GM19035 (cell line): Measurements from ENCODE around the gene FBXO10.
"Not testable (repeated sequence)": the region's sequence is repeated elsewhere in the genome, so short reads cannot be mapped to it uniquely, and the experiment has no call there.

Experiments used
- ATAC-seq: cut with Tn5 transposase; IDR thresholded peaks from one replicate; pipeline ENCODE4 v1.9.1; 2021; ENCODE audit not compliant: unreplicated experiment

The FBXO10 gene, protein sequence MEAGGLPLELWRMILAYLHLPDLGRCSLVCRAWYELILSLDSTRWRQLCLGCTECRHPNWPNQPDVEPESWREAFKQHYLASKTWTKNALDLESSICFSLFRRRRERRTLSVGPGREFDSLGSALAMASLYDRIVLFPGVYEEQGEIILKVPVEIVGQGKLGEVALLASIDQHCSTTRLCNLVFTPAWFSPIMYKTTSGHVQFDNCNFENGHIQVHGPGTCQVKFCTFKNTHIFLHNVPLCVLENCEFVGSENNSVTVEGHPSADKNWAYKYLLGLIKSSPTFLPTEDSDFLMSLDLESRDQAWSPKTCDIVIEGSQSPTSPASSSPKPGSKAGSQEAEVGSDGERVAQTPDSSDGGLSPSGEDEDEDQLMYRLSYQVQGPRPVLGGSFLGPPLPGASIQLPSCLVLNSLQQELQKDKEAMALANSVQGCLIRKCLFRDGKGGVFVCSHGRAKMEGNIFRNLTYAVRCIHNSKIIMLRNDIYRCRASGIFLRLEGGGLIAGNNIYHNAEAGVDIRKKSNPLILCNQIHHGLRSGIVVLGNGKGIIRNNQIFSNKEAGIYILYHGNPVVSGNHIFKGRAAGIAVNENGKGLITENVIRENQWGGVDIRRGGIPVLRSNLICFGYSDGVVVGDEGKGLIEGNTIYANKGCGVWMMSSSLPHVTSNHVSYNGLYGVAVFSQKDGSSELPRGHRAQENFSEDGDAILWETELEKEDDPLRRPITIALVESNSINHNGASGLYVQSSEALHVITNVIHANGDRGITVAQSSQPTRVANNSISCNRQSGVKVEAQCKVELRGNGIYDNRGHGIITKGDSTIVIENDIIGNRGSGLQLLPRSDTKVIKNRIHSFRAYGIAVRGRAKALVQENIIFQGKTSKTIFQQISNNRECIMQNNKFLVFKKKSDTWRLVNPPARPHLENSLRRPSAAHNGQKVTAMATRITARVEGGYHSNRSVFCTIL

DNA sequence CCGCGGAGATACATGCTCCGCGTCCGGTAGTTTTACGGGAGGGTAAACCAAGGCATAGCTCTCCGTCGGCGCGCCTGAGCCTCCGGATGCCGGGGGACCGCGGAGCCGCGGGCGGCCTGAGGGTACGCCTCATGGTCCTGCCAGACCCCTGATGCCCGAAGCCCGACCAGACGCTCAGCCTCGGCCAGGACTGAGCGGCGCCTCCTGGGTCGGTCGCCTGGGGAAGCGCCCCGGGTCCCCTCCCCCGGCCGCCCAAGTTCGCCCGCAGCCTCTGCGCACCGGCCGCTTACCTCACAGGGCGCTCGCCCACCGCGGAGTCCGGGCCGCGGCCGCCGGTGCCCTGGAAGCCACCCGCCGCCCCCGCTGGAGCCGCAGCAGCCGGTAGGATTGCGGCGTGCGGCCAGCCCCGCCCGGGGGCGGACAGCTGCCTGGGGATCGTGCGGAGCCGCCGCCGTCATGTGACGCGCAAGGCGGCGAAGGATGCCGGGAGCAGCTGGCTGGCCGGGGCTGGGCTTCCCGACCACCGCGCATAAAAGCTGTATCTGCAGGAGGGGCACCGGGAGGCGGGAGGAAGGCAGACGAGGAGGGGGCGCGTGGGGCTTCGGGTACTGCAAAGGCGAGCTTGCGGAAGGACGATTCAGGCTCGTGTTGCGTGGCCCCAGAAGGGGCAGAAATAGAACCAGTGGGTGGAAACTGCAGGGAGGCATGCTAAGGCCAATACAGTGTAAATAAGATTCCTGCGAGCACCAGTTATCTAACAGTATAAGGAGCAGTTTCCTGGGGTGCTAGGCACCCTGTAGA lies at the start of gene FBXO10:
TSS of gene FBXO10 (minus strand) at position 460 of the 801 bp plus-strand sequence. CDS start 34,612 bp downstream, outside the sequence.
- peak; percentile 77 for ATAC-seq

DNA sequence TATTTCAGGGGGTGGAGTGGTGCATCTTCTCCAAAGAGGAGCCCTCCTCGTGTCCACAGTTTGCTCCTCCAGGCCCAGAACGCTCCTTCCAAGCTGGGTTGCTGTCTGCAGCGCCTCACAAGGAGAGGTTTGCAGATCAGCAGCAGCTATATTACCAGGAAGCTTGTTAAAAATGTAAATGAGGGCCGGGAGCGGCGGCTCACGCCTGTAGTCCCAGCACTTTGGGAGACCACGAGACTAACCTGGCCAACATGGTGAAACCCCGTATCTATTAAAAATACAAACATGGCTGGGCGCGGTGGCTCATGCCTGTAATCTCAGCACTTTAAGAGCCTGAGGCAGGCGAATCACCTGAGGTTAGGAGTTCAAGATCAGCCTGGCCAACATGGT lies 49.6 kb upstream of the FBXO10 start:
- ATAC-seq, result no peak

DNA sequence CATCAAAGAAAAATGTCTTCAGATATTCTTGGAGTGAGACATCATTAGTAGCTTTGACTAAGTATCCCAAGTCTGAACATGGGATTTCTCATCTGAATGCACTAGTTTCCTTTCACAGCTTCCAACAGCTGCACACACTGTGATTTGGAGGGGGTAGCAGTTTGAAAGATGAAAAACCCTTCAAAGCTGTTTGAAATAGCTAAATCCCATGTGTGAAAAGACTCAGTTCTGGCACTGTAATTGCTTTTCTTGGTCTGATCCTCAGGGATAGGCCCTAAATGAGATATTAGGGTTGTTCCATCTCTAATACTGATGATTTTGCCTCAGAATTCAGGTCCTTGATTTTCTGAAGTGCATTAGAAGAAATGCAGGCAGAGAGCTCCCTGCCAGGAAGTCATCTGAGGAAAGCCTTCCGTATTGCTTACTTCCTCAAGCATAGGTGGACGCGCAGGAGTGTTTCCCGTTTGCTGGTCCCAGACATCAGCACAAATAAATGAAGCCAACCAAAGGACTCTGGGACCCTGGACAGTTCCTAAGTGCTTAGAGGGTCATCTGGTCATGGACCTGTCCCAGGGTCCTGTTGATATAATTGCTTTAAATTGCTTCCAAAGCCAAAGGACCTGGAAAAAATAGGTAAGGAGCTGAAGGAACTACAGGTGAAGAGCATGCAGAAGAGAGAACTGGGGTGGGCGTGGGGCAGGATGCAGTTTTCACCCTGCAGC lies 49.0 kb upstream of the FBXO10 start:
- no peak for ATAC-seq

DNA sequence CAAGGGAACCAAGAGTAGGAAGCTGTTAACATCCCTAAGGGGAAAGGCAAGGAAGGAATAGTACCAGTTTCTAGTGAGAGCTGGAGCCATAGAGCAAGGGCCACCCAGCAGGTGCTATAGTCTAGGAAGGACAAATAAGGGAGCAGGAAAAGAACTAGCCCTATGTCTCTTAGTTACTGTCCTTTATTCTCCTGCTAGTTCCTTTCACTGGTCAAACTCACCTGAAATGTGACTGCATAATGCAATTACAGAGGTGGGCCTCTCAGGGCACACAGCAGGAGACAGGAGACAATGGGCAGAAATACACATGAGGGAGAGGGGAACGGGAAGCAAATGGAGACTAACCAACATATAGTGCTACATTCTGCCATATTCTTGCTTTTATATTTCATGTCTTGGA lies 47.9 kb upstream of the FBXO10 start:
- ATAC-seq, result no peak

DNA sequence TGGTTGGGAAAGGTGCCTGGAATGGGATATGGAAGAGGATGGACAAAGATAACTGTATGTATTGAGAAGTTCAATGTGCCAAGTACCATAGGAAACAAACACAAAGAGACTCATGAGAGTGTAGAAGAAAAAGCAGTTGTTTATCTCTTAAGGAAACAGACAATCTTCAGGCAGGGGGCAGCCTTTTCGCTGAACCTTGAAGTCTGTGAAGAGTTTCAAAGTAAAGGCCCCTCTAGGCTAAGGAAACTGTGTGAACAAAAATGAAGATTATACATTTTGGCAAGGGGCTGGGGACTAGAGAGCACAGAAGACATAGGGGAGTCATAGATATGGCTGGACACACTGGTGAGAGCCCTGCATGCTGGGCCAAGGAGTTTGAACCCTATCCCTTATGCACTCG lies 47.1 kb upstream of the FBXO10 start:
- no peak for ATAC-seq

DNA sequence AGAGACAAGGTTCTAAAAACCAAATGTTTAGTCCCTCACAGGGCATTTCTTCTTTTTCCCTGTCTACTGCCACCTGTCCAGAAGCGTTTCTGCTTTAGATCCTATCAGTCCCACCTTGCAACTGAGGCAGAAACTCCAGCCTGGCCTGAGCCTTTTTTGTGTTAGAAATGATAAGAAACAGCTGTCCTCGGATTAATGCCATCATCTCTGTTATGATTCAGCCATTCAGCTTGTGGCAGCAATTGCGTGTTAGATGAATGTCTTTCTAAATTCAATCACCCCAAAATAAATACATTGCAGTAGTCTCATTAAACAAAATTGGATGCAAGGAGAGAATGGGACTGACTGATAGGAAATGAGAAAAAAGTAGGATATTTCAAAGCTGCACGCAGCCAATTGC lies 46.3 kb upstream of the FBXO10 start:
- ATAC-seq, result no peak

DNA sequence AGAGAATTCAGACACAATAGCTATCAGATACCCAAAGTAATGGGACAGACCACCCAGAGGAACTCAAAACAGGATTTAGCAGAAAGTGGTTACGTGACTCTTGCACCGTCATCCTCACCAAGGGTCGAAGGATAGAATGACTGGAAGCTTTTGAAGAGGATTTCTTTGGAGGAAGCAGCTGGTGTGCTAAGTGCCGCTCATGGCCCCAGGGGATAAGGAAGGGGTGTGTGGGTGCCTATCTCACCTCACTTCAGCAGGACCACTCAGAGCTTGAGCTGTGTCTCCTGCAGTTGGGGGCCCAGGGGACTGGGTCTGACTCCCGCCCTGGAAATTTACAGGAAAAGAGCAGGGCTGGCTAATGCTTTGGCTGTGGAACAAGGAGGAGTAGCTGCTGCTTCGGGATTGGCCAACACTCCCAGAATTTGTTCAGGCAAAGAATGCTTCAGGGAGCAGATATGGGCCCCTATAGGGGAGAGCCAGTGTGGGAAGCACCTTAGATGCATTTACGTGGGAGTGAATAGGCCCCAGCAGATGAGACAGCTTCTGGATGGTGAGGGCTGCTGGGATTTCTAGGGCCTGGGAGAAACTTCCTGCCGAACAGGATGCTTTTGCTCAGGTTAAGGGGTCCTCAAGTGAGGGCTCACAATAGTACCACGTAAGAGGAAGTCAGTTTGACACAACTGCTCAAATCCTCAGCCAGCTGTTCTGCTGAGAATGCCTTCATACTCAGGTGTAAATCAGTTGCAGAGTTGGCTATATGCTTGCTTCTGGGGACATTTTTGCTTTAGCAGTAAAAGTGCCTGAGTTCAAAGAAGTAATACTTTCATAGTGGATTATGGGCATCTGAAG lies 45.3 kb upstream of the FBXO10 start:
- no peak for ATAC-seq

DNA sequence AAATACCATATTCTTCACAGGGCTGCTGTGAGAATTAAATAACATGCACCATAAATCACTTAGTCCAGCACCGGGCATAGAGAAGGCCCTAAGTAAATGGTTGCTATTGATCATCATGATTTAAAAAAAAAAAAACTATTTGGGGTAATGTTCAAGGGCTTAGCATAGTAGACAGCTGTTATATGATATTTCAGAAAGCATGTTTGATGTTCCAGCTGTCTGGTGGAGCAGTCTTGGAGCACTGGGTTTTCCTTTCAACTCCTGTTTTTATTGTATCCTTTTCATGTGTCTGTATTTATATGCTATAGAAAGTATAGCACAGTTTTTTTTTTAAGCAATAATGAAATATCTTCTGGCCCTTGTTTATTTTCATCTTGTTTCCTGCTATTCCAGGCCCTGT lies 44.2 kb upstream of the FBXO10 start:
- ATAC-seq, result no peak

DNA sequence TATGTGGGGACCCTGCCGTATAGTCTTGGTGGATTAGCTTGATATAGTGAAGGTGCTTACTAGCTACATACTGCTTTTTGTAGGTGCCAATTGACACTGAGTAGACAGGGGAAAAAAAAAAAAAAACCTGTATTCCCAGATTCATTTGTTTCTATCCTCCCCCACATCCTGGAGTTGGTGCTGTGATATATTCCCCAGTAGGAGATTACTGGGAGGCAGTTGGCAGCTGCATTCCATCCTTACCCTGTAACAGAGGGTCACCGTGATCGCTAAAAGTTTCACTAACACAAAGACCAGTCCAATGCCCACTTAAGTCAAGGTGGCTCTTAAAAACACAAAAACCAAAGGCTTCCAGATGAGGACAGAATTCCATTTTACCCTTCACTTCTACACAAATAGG lies 43.6 kb upstream of the FBXO10 start:
- no peak for ATAC-seq

DNA sequence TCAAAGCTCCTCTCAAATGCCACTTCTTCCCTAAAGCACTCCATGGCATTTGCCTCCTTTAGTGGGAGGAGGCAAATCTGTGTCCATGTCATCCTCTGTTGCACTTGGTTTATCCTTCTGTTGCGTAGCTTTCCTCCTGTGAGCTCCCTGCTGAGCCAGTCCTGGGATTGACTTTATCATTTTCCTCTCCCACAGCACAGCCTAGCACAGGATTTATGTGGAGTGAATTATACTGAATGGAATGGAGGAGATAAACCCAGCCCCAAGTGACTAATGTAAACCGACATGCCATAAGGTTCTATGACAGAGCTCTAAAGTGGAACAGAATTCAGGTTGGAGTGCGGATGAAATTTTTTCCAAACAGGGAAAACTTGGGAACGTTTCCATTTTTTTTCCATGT lies 42.6 kb upstream of the FBXO10 start:
- no peak for ATAC-seq

DNA sequence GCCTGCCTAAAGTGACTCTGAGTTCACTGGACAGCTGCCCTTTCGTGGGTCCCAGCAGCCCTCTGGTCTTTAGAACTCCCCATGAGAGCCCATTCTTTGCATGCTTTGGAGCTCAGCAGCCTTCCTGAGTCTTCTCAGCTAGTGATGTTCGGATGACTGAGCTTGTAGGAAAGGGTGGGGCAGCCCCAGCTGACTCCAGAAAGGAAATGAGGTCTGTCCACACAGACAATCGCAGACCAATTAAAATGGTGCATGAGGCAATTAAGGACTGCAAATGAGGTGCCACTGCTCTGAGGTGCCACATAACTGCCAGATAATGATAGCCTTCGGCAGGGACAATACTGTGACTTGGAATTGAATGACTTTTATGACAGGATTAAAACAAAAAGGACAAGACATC lies 41.7 kb upstream of the FBXO10 start:
- no peak for ATAC-seq

DNA sequence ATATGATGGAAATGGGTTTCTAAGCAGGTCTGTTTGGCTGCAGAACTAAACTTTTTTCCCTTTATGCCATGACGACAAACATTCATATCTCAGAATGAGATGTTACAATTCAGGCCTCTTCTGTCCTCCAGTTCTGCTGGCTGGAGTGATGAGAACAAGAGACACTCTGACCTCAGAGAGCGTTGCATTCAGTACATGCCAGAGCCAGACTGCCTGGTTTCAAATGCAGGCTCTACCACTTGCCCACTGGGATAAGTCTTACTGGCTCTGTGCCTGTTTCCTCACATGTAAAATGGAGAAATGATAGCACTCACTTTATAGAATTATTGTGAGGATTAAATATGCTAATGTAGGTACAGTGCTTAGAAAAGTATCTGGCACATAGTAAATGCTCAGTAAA lies 41.0 kb upstream of the FBXO10 start:
- no peak for ATAC-seq

DNA sequence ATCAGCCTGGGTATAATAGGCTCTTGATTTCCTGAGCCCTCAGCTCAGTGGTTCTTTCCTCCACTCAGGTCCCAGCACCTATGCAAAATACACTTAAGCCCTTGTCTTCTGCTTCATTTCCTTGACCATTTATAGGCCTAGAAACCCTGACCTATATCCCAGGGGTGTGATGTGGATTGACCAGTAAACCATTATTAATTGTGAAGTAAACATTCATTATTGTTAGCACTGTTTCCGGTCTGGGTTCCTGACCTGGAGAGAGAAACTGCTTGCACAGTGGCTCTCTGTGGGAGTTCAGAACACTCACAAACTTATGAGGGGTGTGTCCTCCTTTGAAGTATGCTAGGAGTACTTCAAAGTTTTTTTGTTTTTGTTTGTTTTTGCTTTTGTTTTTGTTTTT lies 35.8 kb upstream of the FBXO10 start:
- no peak for ATAC-seq

DNA sequence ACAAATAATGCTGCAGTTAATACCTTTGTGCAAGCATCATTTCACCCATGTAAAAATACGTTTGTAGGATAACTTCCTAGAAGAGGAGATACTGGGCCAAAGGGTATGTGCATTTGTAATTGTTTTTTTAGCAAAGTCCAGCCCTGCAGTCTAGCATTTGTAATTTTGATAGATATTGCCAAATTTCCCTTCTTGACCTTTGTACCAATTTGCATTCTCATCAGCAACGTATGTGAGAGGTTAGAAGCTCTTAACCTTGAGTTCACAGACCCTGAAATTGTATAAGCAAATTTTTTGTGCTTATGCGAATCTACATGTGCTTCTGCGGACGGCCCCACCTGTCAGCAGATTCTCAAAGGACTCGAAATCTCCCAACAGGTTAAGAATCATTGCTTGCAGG lies 34.8 kb upstream of the FBXO10 start:
- no peak for ATAC-seq

DNA sequence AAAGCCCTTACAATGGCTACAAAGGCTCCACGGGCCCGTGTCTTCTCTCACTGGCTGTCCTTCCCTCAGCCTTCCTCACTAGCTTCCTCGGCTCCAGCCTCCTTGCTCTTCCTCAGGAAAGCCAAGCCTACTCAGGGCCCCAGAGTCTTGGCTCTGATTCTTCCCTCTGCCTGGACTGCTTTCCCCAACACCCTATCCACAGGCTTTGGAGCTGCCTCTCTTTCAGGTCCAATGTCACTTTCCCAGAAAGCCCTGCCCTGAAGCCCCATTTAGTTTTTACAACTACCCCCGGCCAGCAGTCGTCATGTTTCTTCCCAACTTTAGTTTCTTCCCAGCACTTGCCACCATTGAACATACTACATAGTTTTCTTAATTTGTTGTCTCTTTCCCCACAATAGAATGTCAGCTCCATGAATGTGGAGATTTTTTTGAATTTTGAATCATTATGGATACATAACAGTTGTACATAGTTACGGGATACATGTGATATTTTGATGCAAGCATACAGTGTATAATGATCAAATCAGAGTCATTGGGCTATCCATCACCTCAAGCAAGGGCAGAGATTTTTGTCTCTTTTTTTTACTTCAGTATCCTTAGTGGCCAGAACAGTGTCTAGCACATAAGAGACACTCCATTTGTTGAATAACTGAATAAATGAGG lies 33.7 kb upstream of the FBXO10 start:
- no peak for ATAC-seq

DNA sequence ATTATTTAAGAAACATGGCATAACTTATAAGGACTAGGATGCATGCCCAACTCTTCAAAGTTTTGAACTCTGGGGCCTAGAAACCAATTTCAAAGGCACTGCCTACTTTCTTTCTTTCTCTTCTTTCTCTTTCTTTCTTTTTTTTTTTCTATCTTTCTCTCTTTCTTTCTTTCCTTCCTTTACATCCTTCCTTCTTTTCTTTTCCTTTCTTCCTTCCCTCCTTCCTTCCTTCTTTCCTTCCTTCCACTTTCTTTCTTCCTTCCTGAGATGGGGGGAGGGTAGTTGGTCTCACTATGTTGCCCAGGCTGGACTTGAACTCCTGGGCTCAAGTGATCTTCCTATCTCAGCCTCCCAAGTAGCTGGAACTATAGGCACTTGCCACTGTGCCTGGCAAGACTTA lies 32.1 kb upstream of the FBXO10 start:
- ATAC-seq, result no peak

DNA sequence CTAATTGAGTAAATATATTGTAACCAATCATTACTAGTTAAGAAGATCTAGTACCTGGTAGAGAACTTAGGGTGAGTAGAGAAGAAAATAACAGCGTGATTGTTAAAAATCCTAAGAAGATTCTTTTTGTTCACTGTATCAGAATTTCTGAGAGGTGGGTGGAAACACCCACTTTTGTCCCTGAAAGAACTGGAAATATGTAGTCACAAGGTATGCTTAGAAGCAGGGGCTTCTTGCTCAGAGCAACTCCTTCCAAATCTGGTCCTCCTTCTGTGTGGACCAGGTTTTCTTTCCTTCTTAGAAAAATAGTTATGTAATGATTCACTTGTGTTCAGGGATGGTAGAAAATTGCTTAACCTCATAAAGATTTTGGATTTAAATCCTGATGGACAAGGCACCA lies 28.1 kb upstream of the FBXO10 start:
- ATAC-seq, result no peak

DNA sequence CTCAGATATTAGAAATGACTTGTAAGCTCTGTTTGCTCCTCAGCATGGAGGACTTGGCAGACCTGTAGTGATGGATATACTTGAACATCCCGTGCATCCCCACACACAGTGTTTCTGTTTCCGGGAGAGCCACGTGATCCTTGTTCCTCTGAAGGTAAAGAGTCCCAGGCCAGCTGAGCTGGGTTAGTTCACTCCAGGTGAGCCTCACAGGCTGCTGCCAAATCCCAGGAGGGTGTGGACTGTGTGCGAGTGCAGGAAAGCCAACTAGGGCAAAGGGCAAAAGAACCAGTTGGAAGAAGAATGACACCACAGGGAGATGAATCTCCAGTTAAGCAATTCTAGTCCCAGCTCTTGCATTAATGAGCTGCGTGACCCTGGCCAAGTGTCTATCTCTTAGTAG lies 26.6 kb upstream of the FBXO10 start:
- ATAC-seq, result no peak

DNA sequence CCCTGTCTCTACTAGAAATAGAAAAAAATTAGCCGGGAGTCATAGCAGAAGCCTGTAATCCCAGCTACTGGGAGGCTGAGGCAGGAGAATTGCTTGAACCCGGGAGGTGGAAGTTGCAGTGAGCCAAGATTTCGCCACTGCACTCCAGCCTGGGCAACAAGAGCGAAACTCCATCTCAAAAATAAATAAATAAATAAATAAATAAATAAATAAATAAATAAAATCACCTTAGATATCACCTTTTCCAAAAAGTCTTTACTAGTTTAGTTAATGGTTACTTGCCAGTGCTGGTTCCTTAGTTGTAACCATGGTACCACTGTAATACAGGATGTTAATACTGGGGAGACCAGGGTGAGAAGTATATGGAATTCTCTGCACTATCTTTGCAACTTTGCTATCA lies 25.9 kb upstream of the FBXO10 start:
- ATAC-seq, result not testable (repeated sequence)
